SIG-M5 treated with dmso at 0.1 percent for 504 hours (cell line): Measurements from ENCODE around the gene CENPW.

Experiments used
- DNase-seq: peaks from one replicate; lab custom pipeline; 2025; ENCODE audit not compliant: unreplicated experiment; lab: John Stamatoyannopoulos, UW

The CENPW gene

GRCh38 chr6:126339796-126340609, at the start of gene CENPW:
TSS of gene CENPW (plus strand) at chr6:126340115. CDS start at chr6:126340274, 159 bp downstream.
- peak; percentile 90 for DNase-seq

GRCh38 chr6:126293891-126294524, 45.9 kb upstream of the CENPW start:
- DNase-seq: no peak

GRCh38 chr6:126300126-126300525, 39.8 kb upstream of the CENPW start:
- DNase-seq: no peak

GRCh38 chr6:126300735-126301134, 39.2 kb upstream of the CENPW start:
- no peak for DNase-seq

- DNase-seq: no peak
Measured at GRCh38 chr6:126302191-126302590, 37.7 kb upstream of the CENPW start.

- DNase-seq: no peak
Measured at GRCh38 chr6:126307849-126308248, 32.1 kb upstream of the CENPW start.

- DNase-seq: no peak
Measured at GRCh38 chr6:126308362-126308761, 31.6 kb upstream of the CENPW start.

- DNase-seq: no peak
Measured at GRCh38 chr6:126312013-126312665, 27.8 kb upstream of the CENPW start.

GRCh38 chr6:126313941-126314340, 26.0 kb upstream of the CENPW start:
- no peak for DNase-seq

GRCh38 chr6:126318797-126319196, 21.1 kb upstream of the CENPW start:
- no peak for DNase-seq

GRCh38 chr6:126333729-126334128, 6.2 kb upstream of the CENPW start:
- no peak for DNase-seq

- DNase-seq: no peak
Measured at GRCh38 chr6:126335210-126335609, 4.7 kb upstream of the CENPW start.

- DNase-seq: peak; percentile 95
Measured at GRCh38 chr6:126337323-126337722, 2.6 kb upstream of the CENPW start.

GRCh38 chr6:126341126-126341525, 1.2 kb downstream of the CENPW start:
- no peak for DNase-seq

GRCh38 chr6:126344181-126344580, 4.3 kb downstream of the CENPW start:
- no peak for DNase-seq

GRCh38 chr6:126351960-126352359, 12.0 kb downstream of the CENPW start:
- DNase-seq: no peak

GRCh38 chr6:126352514-126352913, 12.6 kb downstream of the CENPW start:
- DNase-seq: no peak

GRCh38 chr6:126356526-126356925, 16.6 kb downstream of the CENPW start:
- no peak for DNase-seq

GRCh38 chr6:126359936-126360537, 20.1 kb downstream of the CENPW start:
- DNase-seq: no peak

- DNase-seq: no peak
Measured at GRCh38 chr6:126361832-126362440, 22.0 kb downstream of the CENPW start.

- peak; percentile 59 for DNase-seq
Measured at GRCh38 chr6:126367849-126368248, 27.9 kb downstream of the CENPW start.
